Right cardiac atrium (tissue), 5 donors: Measurements from ENCODE around the gene ZNF777. TPM values are rescaled to one million over a fixed set of nuclear protein-coding genes. Genes with fewer than 3 reads are reported as not detected.
"Not testable (repeated sequence)": the region's sequence is repeated elsewhere in the genome, so short reads cannot be mapped to it uniquely, and the experiment has no call there.

ENCODE experiments used
- ATAC-seq, 2 donors: fragments of 200-7000 bp; cut with Tn5 transposase; one replicate each; pipeline versions ENCODE4 v1.8.0 to v1.9.1; 2020; ENCODE audit warnings: moderate library complexity in 2 of 2, mild to moderate bottlenecking in 1 of 2
- DNase-seq, 3 donors: peaks; one replicate each; pipeline ENCODE4 v3.0.0-alpha.2; 2020
- H3K27ac ChIP-seq: one replicate; pipeline ENCODE4 v1.5.1; 2013; ENCODE audit warnings: mild to moderate bottlenecking, low read length, control low read depth, moderate library complexity
- H3K27me3 ChIP-seq: one replicate; pipeline ENCODE4 v1.6.1; 2013; ENCODE audit not compliant: control insufficient read depth, insufficient read depth
- H3K4me1 ChIP-seq: one replicate; pipeline ENCODE4 v1.6.1; 2013; ENCODE audit warnings: low read length; ENCODE audit not compliant: control insufficient read depth, insufficient read depth
- H3K4me3 ChIP-seq: one replicate; pipeline ENCODE4 v1.5.1; 2013; ENCODE audit warnings: low read length, control low read depth
- H3K9me3 ChIP-seq: one replicate; pipeline ENCODE4 v1.6.1; 2013; ENCODE audit warnings: low read length; ENCODE audit not compliant: control insufficient read depth
- WGBS: extraction: QIAGEN DNeasy Blood & Tissue Kit; methylation state at CpG from one replicate; pipeline ENCODE4 v1.1.7; 2013; 5-methylcytosine and 5-hydroxymethylcytosine counted together
- intact Hi-C, 4 donors: fragments of 100-400 bp; cut with DNase I; formaldehyde crosslinking; loops; one replicate each; pipeline versions ENCODE4 v1.11.0 to v1.14.0; 2022 to 2023
- polyA plus RNA-seq: library from polyadenylated mRNA; stranded (reverse); fragments of 200-250 nt; gene quantifications from one replicate; pipeline ENCODE4 v1.2.3, GENCODE V29; 2013
- total RNA-seq, 4 donors: library from RNA; stranded (reverse); fragmentation: NEBNext Ultra II Directional; extraction: Animal tissue kit (Norgen Biotek cat#: 25700); gene quantifications; one replicate each; pipeline ENCODE4 v1.2.1, GENCODE V29; 2021
- donor health status: healthy with polysubstance abuse.
- donor health status: DM: no; HTN: yes; CAD: no.
- donor health status: DM: no; HTN: no; CAD: no.
- donor health status: DM: no; HTN: yes; CAD: no; lungs with severe emphysema.
- donor health status: DM: yes; HTN: yes; CAD: no.

ZNF777 gene
- total and polyA plus RNA-seq, 5 donors, result 6.9 to 8.2 (median 7.5) TPM

- peak in 1 of 2 donors; percentile 14 for ATAC-seq
- WGBS, result 83% methylated on average over 6 of the region's 6 CpGs
- intact Hi-C loops, result no loop called here
- Histone ChIP-seq H3K27me3 (no peaks in the 10 kb centered on the region), H3K4me3 (no peak overlapping the region), H3K27ac (no peak overlapping the region), H3K4me1 (no peaks in the 10 kb centered on the region), H3K9me3 (no peaks in the 10 kb centered on the region)
- DNase-seq, result no peak
Observed at GRCh38 chr7:149404825-149405224, 56.0 kb downstream of the ZNF777 start.

DNA sequence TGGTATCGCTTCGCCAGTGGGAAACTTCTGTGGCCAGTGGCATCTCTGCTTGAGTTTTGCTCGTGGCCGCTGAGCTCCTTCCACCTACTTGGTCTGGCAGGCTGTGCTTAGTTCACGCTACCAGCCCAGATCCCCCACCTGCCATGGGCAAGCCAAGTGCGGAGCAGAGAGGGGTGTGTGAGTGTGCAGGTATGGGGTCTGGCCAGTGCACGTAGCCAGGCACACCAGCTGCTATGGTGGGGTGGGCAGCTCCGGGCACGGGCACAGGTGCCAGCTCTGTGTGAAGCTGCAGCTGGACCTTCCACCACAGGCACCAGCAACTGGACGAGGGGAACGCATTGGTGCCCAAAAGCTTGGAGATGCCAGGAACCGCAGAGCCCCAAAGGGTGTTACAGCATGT lies 56.5 kb downstream of the ZNF777 start:
- intact Hi-C loops, result no loop called here
- whole genome bisulfite sequencing, result 92% methylated on average over 12 of the region's 12 CpGs
- DNase-seq, result no peak
- Histone ChIP-seq H3K27ac (no peak overlapping the region), H3K4me1 (no peaks in the 10 kb centered on the region), H3K4me3 (no peak overlapping the region), H3K27me3 (no peaks in the 10 kb centered on the region), H3K9me3 (no peaks in the 10 kb centered on the region)
- peak in 1 of 2 donors; percentile 22 for ATAC-seq

- no peak overlapping the region for H3K4me3 ChIP-seq
- intact Hi-C loops, result no loop called here
- H3K4me1 ChIP-seq, result no peaks in the 10 kb centered on the region
- DNase-seq (no peak), ATAC-seq (no peak)
- H3K9me3 ChIP-seq, result peaks cover 2% of the 10 kb centered on the region
- no peak overlapping the region for H3K27ac ChIP-seq
- WGBS, result 72% methylated on average over 22 of the region's 22 CpGs
- no peaks in the 10 kb centered on the region for H3K27me3 ChIP-seq
Observed at GRCh38 chr7:149398195-149398820, 62.6 kb downstream of the ZNF777 start.

DNA sequence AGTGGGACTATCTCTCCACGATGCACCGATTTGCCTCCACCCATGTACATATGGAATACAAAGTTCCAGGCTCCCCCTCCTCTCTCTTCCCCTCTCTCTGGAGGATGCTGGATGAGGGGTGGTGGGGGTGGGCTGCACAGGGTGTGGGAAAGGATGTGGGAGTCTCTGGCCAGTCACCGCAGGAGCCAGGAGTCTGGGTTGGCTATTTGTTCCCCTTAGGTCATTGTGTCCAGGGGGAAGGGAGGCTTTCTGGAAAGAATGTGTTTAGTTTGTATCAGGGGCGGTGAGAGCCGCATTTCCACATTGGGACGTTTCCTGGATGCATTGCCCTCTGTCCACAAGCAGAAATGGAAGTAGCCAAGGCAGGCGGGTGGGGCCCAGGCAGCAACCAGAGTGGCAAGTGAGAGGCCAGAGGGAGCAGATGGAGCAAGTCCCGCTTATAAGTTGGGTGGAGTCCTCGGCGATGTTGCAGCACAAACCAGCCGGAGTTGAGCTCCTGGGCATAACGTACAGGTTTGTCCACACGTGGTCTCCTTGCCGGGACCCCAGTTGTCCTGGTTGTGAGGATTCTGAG lies 63.3 kb downstream of the ZNF777 start:
- Histone ChIP-seq H3K9me3 (peaks cover 2% of the 10 kb centered on the region), H3K27ac (no peak overlapping the region), H3K4me3 (no peak overlapping the region), H3K4me1 (no peaks in the 10 kb centered on the region), H3K27me3 (no peaks in the 10 kb centered on the region)
- intact Hi-C loops, result no loop called here
- WGBS, result 54% methylated on average over 14 of the region's 14 CpGs
- ATAC-seq, result no peak
- DNase-seq, result no peak

GRCh38 chr7:149388550-149389335 lies 72.1 kb downstream of the ZNF777 start:
- 67% methylated on average over 6 of the region's 6 CpGs for WGBS

DNA sequence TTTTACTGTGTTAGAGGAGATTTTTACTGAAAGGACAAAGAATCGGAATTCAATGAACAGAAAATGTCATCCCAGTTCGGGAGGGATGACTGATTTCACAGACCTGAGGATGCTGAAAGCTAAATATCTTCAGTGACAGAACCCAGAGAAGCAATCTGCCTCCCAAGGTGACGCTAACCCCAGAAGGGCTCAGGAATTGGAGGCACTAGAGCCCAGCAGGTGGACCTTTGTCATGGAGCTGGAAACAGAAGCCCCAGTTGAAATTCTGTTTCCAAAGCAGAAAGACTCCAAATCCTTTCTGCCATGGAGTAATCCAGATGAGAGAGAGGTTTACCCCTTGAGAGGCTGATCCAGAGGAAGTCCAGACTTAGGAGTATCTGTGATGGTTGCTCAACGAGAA lies 74.3 kb downstream of the ZNF777 start:
- intact Hi-C loops, H3K27me3 ChIP-seq, H3K9me3 ChIP-seq, ATAC-seq, H3K4me3 ChIP-seq, H3K4me1 ChIP-seq, DNase-seq, H3K27ac ChIP-seq: not testable (repeated sequence)
- 65% methylated on average over 4 of the region's 4 CpGs for WGBS

More at GRCh38 chr7:149388550-149389335, 72.1 kb downstream of the ZNF777 start:
- H3K27ac ChIP-seq, H3K4me1 ChIP-seq, intact Hi-C loops, H3K27me3 ChIP-seq, DNase-seq, ATAC-seq, H3K4me3 ChIP-seq, H3K9me3 ChIP-seq: not testable (repeated sequence)

DNA sequence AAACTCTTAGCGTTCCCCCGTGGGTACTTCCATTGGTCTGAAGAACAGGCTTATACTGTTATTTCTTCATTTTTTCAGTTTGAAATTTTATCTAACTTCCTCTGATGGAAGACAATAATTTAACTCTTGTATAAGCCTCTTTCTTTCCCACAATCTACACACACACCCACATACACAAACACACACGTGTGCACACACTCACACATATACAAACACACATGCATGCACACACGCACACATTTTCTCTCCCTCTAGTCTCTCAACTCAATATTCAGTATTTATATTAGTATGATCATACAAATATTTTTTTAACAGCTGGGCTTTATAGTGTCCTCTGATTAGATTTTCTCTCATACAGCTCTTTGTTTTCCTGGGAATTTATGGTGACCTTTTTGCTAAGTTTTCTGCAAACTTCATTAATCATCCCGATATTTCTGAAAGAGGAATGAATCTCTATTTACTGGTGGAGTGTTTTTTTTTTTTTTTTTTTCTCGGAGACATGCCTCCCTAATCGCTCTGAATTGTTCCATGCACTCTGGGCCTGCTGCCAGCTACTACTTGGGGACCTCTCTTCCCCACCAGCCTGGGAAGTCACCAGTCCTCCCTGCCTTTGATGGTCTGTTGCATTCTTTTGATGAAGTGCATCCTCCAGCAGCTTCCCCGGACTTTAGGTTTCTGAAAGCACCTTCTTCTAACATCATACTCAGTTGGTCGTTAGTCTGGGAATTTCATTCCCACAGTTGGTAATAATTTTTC lies 75.5 kb downstream of the ZNF777 start:
- intact Hi-C loops, result no loop called here
- no peak overlapping the region for H3K4me3 ChIP-seq
- no peak for DNase-seq
- no peak for ATAC-seq
- H3K4me1 ChIP-seq, result no peaks in the 10 kb centered on the region
- no peaks in the 10 kb centered on the region for H3K27me3 ChIP-seq
- WGBS, result 35% methylated on average over 9 of the region's 9 CpGs
- H3K9me3 ChIP-seq, result peaks cover 4% of the 10 kb centered on the region
- H3K27ac ChIP-seq, result no peak overlapping the region

Other genes with a start within 250 kb of the ZNF777 start
- gene ZNF212, start 221.4 kb downstream of the ZNF777 start, total RNA-seq, result 1 to 10 TPM; 4.5 to 5.7 (median 5.3) TPM
- 4.7 TPM for gene ZNF212, start 221.4 kb downstream of the ZNF777 start, polyA plus RNA-seq
- 1 to 10 TPM; 6.4 to 7.4 (median 6.9) TPM for gene ZNF783, start 198.9 kb downstream of the ZNF777 start, total RNA-seq
- 3.5 TPM for gene ZNF783, start 198.9 kb downstream of the ZNF777 start, polyA plus RNA-seq
- 10 to 100 TPM in 1 of 4 donors, 1 to 10 TPM in 3; 9.5 to 10.7 (median 9.8) TPM for gene ZNF746, start 36.7 kb upstream of the ZNF777 start, total RNA-seq
- gene ZNF746, start 36.7 kb upstream of the ZNF777 start, polyA plus RNA-seq, result 5.0 TPM